A549 (cell line): ENCODE results near the gene TBC1D1. TPM values are rescaled to one million over a fixed set of nuclear protein-coding genes. Genes with fewer than 3 reads are reported as not detected.

Source experiments
- ATAC-seq, 2 experiments: fragments of 200-7000 bp in 1 of 2; fragments of >200 bp in 1 of 2; cut with Nextera tagmentation in 1 of 2; cut with Tn5 transposase in 1 of 2; 3 replicates each; pipeline versions ENCODE4 v1.8.0 to v1.9.1; 2018 to 2020; ENCODE audit warnings: mild to moderate bottlenecking in 1 of 2, moderate library complexity in 1 of 2
- CTCF ChIA-PET: fragments of 300-600 bp; sonication (Branson Sonifier 250); formaldehyde crosslinking; extraction: SDS; loops from one replicate; lab custom pipeline; 2021; ENCODE audit warnings: antibody characterized with exemption, inconsistent platforms; lab: Yijun Ruan, JAX
- POLR2A ChIA-PET: fragments of 350-600 bp; formaldehyde crosslinking; extraction: SDS; loops from one replicate; lab custom pipeline; 2021; ENCODE audit warnings: antibody characterized with exemption, inconsistent platforms; lab: Yijun Ruan, JAX
- DNase-seq, 2 experiments: peaks; one replicate each; pipeline versions ENCODE4 v3.0.0 to v3.0.0-alpha.2; 2011 to 2016; ENCODE audit warnings: low read depth in 1 of 2, low spot score in 1 of 2
- FAIRE-seq: peaks from 2 replicates; lab custom pipeline; 2011; peaks lifted over from hg19 to GRCh38; lab: Jason Lieb, UNC
- H3K27ac ChIP-seq, 2 experiments: fragments of >200 bp; sonication (Bioruptor Twin); formaldehyde crosslinking; 3 replicates each; pipeline ENCODE4 v1.5.1; 2016 to 2017
- H3K4me1 ChIP-seq: fragments of >200 bp; sonication (Bioruptor Twin); formaldehyde crosslinking; 3 replicates; pipeline ENCODE4 v1.6.1; 2016
- H3K4me2 ChIP-seq: fragments of >200 bp; sonication (Bioruptor Twin); formaldehyde crosslinking; 3 replicates; pipeline ENCODE4 v1.6.1; 2016
- H3K4me3 ChIP-seq: fragments of >200 bp; sonication (Bioruptor Twin); formaldehyde crosslinking; 3 replicates; pipeline ENCODE4 v1.5.1; 2016
- H3K9me3 ChIP-seq: fragments of >200 bp; sonication (Bioruptor Twin); formaldehyde crosslinking; 3 replicates; pipeline ENCODE4 v1.6.1; 2016
- BCL3 ChIP-seq: fragments of >200 bp; sonication (Bioruptor Twin); formaldehyde crosslinking; IDR thresholded peaks from 3 replicates; pipeline ENCODE4 v1.6.1; 2016
- CBX2 ChIP-seq: fragments of 200-600 bp; sonication (generic); IDR thresholded peaks from 2 replicates; pipeline ENCODE4 v1.6.1; 2016; ENCODE audit warnings: low read depth, mild to moderate bottlenecking, borderline replicate concordance
- CEBPB ChIP-seq, 2 experiments: fragments of >200 bp in 1 of 2; sonication (Bioruptor Twin) in 1 of 2; formaldehyde crosslinking in 1 of 2; IDR thresholded peaks; 2 replicates each; pipeline ENCODE4 v1.6.1; 2012 to 2016
- CHD4 ChIP-seq: fragments of 200-600 bp; sonication (generic); IDR thresholded peaks from 2 replicates; pipeline ENCODE4 v1.6.1; 2016; ENCODE audit warnings: antibody characterized with exemption, mild to moderate bottlenecking, borderline replicate concordance
- EHMT2 ChIP-seq: fragments of 200-600 bp; sonication (generic); IDR thresholded peaks from 2 replicates; pipeline ENCODE4 v1.6.1; 2016; ENCODE audit warnings: antibody characterized with exemption, low read depth, mild to moderate bottlenecking, moderate library complexity
- ELK1 ChIP-seq: fragments of 150-350 bp; IDR thresholded peaks from 2 replicates; pipeline ENCODE4 v1.6.1; 2014; ENCODE audit warnings: low read depth, mild to moderate bottlenecking, low read length
- FOXS1 ChIP-seq: fragments of 250-450 bp; sonication (Bioruptor Pico); IDR thresholded peaks from 2 replicates; pipeline ENCODE4 v1.5.0; 2020; ENCODE audit warnings: mild to moderate bottlenecking, moderate library complexity
- HEYL ChIP-seq: fragments of 250-450 bp; sonication (Bioruptor Pico); IDR thresholded peaks from 2 replicates; pipeline ENCODE4 v1.8.0; 2021; ENCODE audit warnings: mild to moderate bottlenecking, moderate library complexity
- HMGXB4 ChIP-seq: fragments of 250-450 bp; sonication (Bioruptor Pico); IDR thresholded peaks from 2 replicates; pipeline ENCODE4 v1.5.0; 2021; ENCODE audit warnings: mild to moderate bottlenecking, moderate library complexity, borderline replicate concordance
- NPAS2 ChIP-seq: fragments of 250-450 bp; sonication (Bioruptor Pico); IDR thresholded peaks from 2 replicates; pipeline ENCODE4 v1.8.0; 2022; ENCODE audit warnings: mild to moderate bottlenecking, moderate library complexity, borderline replicate concordance
- PBX3 ChIP-seq: IDR thresholded peaks from 2 replicates; pipeline ENCODE4 v1.6.1; 2012
- POLR2AphosphoS2 ChIP-seq: conservative IDR thresholded peaks from 2 replicates; pipeline ENCODE4 v1.6.1; 2012; ENCODE audit warnings: low read length, improper control_type of control experiment, inconsistent platforms
- RARB ChIP-seq: fragments of 250-450 bp; sonication (Bioruptor Pico); IDR thresholded peaks from 2 replicates; pipeline ENCODE4 v1.8.0; 2021; ENCODE audit warnings: mild to moderate bottlenecking, moderate library complexity
- RNF2 ChIP-seq: fragments of 200-600 bp; sonication (generic); IDR thresholded peaks from 2 replicates; pipeline ENCODE4 v1.6.1; 2016; ENCODE audit warnings: low read depth, mild to moderate bottlenecking, antibody characterized with exemption, moderate library complexity, borderline replicate concordance
- SREBF2 ChIP-seq: fragments of 450-650 bp; IDR thresholded peaks from 2 replicates; pipeline ENCODE4 v1.6.1; 2014; ENCODE audit warnings: mild to moderate bottlenecking, moderate library complexity
- TFCP2L1 ChIP-seq: fragments of 250-450 bp; sonication (Bioruptor Pico); IDR thresholded peaks from 2 replicates; pipeline ENCODE4 v1.5.0; 2021; ENCODE audit warnings: mild to moderate bottlenecking
- TP53 ChIP-seq: fragments of 250-450 bp; sonication (Bioruptor Pico); IDR thresholded peaks from 2 replicates; pipeline ENCODE4 v1.5.0; 2021; ENCODE audit warnings: mild to moderate bottlenecking, moderate library complexity
- USF2 ChIP-seq: fragments of 450-650 bp; IDR thresholded peaks from 2 replicates; pipeline ENCODE4 v1.6.1; 2014; ENCODE audit warnings: antibody characterized with exemption
- ZNF302 ChIP-seq: fragments of 250-450 bp; sonication (Bioruptor Pico); IDR thresholded peaks from 2 replicates; pipeline ENCODE4 v1.9.0; 2021; ENCODE audit warnings: inconsistent platforms, mild to moderate bottlenecking, moderate library complexity
- WGBS: methylation state at CpG from one replicate; pipeline ENCODE4 v1.1.6; 2017; ENCODE audit errors: missing lambda C conversion rate; 5-methylcytosine and 5-hydroxymethylcytosine counted together
- polyA plus RNA-seq, 4 experiments: library from polyadenylated mRNA; depleted of rRNA in 3 of 4; stranded (reverse); fragments of >200 nt; fragmentation: RNase III in 1 of 4; extraction: RNeasy Plus Mini Kit Qiagen cat#74134 plus additional on column Dnase treatment in 1 of 4; gene quantifications; 2 replicates in 3 of 4; 3 replicates in 1 of 4; pipeline ENCODE4 v1.2.3, GENCODE V29; 2011 to 2017

The TBC1D1 gene
- polyA plus RNA-seq, 2 of the 4 experiments (the other 2 are of a cell fraction), result 26.5 to 28.5 TPM

GRCh38 chr4:38135201-38135600 is 244.3 kb downstream of the TBC1D1 start:
- ChIA-PET POLR2A (no interaction called here), CTCF (interaction anchor here (0.8 kb wide), 1 partner anchor 44 kb away, joined by 3 read pairs; no protein-coding TSS in a partner anchor)
- Histone ChIP-seq H3K4me1 (peaks cover 15% of the 10 kb centered on the region; the same call in 2 of the 3 replicates), H3K4me2 (no peak overlapping the region), H3K4me3 (no peak overlapping the region), H3K9me3 (no peaks in the 10 kb centered on the region), H3K27ac (no peak overlapping the region)
- ATAC-seq (no peak), FAIRE-seq (no peak), DNase-seq (no peak)
- WGBS, result 94% methylated on average over 8 of the region's 8 CpGs
- TF ChIP-seq RARB (CRISPR knock-in tag) (no peak), HEYL (CRISPR knock-in tag) (no peak), CBX2 (no peak), RNF2 (no peak), CEBPB (IDR thresholded peaks at IDR 0.05) (no peak), TFCP2L1 (no peak), ZNF302 (CRISPR knock-in tag) (no peak), EHMT2 (no peak), CHD4 (no peak), NPAS2 (no peak), TP53 (CRISPR knock-in tag) (no peak), BCL3 (no peak)

GRCh38 chr4:38136604-38137003 is 245.7 kb downstream of the TBC1D1 start:
- ATAC-seq, result no peak
- no peak overlapping the region for H3K27ac ChIP-seq
- no peak for FAIRE-seq
- H3K4me1 ChIP-seq, result peaks cover 15% of the 10 kb centered on the region; the same call in 2 of the 3 replicates
- WGBS, result 100% methylated on average over 7 of the region's 10 CpGs
- no peaks in the 10 kb centered on the region for H3K9me3 ChIP-seq
- H3K4me2 ChIP-seq, result no peak overlapping the region
- no peak for DNase-seq
- TF ChIP-seq RNF2, result no peak
- TF ChIP-seq PBX3, result no peak
- no peak for TF ChIP-seq USF2
- TF ChIP-seq FOXS1 (CRISPR knock-in tag), result no peak
- no peak for TF ChIP-seq SREBF2
- no peak for TF ChIP-seq ELK1
- no peak overlapping the region for H3K4me3 ChIP-seq
- ChIA-PET POLR2A (no interaction called here), CTCF (no interaction called here)

GRCh38 chr4:38137080-38137479 is 246.2 kb downstream of the TBC1D1 start:
- no peak for DNase-seq
- no peak overlapping the region for H3K27ac ChIP-seq
- 90% methylated on average over 14 of the region's 17 CpGs for WGBS
- no peaks in the 10 kb centered on the region for H3K9me3 ChIP-seq
- H3K4me2 ChIP-seq, result no peak overlapping the region
- FAIRE-seq, result no peak
- no peak for TF ChIP-seq HMGXB4 (CRISPR knock-in tag)
- no peak for TF ChIP-seq RNF2
- TF ChIP-seq POLR2AphosphoS2, result no peak
- no peak for TF ChIP-seq ELK1
- POLR2A ChIA-PET, result no interaction called here
- CTCF ChIA-PET, result no interaction called here
- no peak for ATAC-seq
- H3K4me3 ChIP-seq, result no peak overlapping the region
- H3K4me1 ChIP-seq, result peaks cover 15% of the 10 kb centered on the region; the same call in 2 of the 3 replicates
